ENCODE measurements around the gene RNF17. TPM values are rescaled to one million over a fixed set of nuclear protein-coding genes. Genes with fewer than 3 reads are reported as not detected.

Gene RNF17
- total and polyA plus RNA-seq, 8 donors, result 0.10 to 0.16 TPM; not detected in 6

- H3K9me3 ChIP-seq, result no peaks in the 10 kb centered on the region
- TF ChIP-seq CTCF (IDR thresholded peaks at IDR 0.05), result no peak
- no peaks in the 10 kb centered on the region for H3K4me1 ChIP-seq
- no peak overlapping the region for H3K4me3 ChIP-seq
- intact Hi-C loops (cut with DNase I), result no loop called here
- ATAC-seq (no peak), DNase-seq (no peak)
- H3K27ac ChIP-seq, result no peak overlapping the region
- H3K27me3 ChIP-seq, result no peaks in the 10 kb centered on the region
- no peaks in the 10 kb centered on the region for H3K36me3 ChIP-seq
Measured at GRCh38 chr13:24877531-24877930, 113.6 kb downstream of the RNF17 start.

- intact Hi-C loops (cut with DNase I), result no loop called here
- ATAC-seq, result no peak
- no peaks in the 10 kb centered on the region for H3K27me3 ChIP-seq
Measured at GRCh38 chr13:24878340-24878739, 114.4 kb downstream of the RNF17 start.

GRCh38 chr13:24882665-24883064 lies 118.7 kb downstream of the RNF17 start:
- Histone ChIP-seq H3K9me3 (no peaks in the 10 kb centered on the region), H3K4me1 (no peaks in the 10 kb centered on the region), H3K36me3 (peaks cover 0 to 32% of the 10 kb centered on the region in 2 donors), H3K27me3 (no peaks in the 10 kb centered on the region), H3K4me3 (no peak overlapping the region), H3K27ac (no peak overlapping the region)
- no peak for TF ChIP-seq CTCF (IDR thresholded peaks at IDR 0.05)
- intact Hi-C loops (cut with DNase I), result no loop called here
- no peak for ATAC-seq
- DNase-seq, result no peak

More at GRCh38 chr13:24878340-24878739, 114.4 kb downstream of the RNF17 start:
- DNase-seq, result no peak
- H3K27ac ChIP-seq, result no peak overlapping the region
- H3K4me1 ChIP-seq, result no peaks in the 10 kb centered on the region
- H3K9me3 ChIP-seq, result no peaks in the 10 kb centered on the region
- no peak for TF ChIP-seq CTCF (IDR thresholded peaks at IDR 0.05)
- peaks cover 0 to 7% of the 10 kb centered on the region in 2 donors for H3K36me3 ChIP-seq
- no peak overlapping the region for H3K4me3 ChIP-seq

GRCh38 chr13:24887759-24888158 lies 123.8 kb downstream of the RNF17 start:
- Histone ChIP-seq H3K4me3 (no peak overlapping the region), H3K4me1 (no peaks in the 10 kb centered on the region), H3K27me3 (no peaks in the 10 kb centered on the region), H3K36me3 (peaks cover 0 to 66% of the 10 kb centered on the region in 2 donors), H3K27ac (no peak overlapping the region), H3K9me3 (no peaks in the 10 kb centered on the region)
- no peak for ATAC-seq
- intact Hi-C loops (cut with DNase I), result no loop called here
- DNase-seq, result no peak
- TF ChIP-seq CTCF (IDR thresholded peaks at IDR 0.05), result no peak

GRCh38 chr13:24888291-24888931 lies 124.4 kb downstream of the RNF17 start:
- no peak for ATAC-seq
- Histone ChIP-seq H3K4me3 (no peak overlapping the region), H3K36me3 (peaks cover 0 to 59% of the 10 kb centered on the region in 2 donors), H3K4me1 (no peaks in the 10 kb centered on the region), H3K27me3 (no peaks in the 10 kb centered on the region), H3K9me3 (no peaks in the 10 kb centered on the region), H3K27ac (no peak overlapping the region)
- intact Hi-C loops (cut with DNase I), result no loop called here
- TF ChIP-seq CTCF (IDR thresholded peaks at IDR 0.05), result no peak
- DNase-seq, result no peak
